EH (cell line): ENCODE measurements around the gene NSUN5.
A peak's percentile ranks its signal among the peaks of the same experiment; 100 is the strongest.
"Not testable (repeated sequence)": the region's sequence is repeated elsewhere in the genome, so short reads cannot be mapped to it uniquely, and the experiment has no call there.

Experiments
- DNase-seq: peaks from one replicate; pipeline ENCODE4 v3.0.0-alpha.2; 2015; ENCODE audit warnings: low read depth

The NSUN5 gene

GRCh38 chr7:73308665-73309214, at the start of gene NSUN5:
TSS of gene NSUN5 (minus strand) at chr7:73308826. CDS start at chr7:73308790, 36 bp downstream.
- peak; percentile 71 for DNase-seq

DNA sequence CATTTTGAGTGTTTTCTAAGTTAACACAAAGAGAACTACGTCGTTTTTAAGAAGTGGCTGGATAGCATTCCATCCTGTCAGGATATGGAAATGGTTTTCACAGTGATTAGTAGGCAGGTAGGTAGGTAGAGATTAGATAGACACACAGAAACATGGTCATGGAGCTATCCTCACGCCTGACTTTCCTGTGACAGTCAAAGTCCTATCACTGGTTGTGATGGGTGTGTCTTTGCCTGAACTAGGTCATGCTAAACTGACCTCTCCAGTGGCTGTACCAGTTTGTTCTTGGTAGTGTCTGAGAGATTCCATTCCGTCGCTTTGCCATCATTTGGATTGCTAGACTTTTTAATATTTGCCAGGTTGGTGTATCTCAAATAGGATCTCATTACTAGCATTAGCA, 47.5 kb upstream of the NSUN5 start:
- DNase-seq, result no peak

- no peak for DNase-seq
Measured at GRCh38 chr7:73354821-73355220, 46.2 kb upstream of the NSUN5 start.

DNA sequence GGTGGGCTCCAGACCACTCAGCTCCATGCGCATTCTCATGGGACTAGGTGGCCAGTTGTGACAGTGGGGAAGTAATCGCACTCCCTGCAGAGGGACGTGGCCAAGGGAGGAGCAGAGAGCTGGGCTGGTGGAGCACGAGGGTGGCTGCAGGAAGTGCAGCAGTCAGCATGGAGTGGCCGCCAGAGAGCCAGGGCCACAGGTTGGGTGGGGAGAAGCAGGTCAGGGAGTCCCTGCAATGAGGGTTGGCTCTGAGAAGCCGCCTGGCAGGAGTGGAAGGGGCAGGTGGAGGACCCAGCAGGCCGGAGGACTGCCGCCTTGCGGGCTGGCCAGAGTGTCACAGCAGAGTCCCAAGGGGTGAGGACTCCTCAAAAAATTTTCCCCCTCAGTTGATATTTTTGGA, 45.6 kb upstream of the NSUN5 start:
- no peak for DNase-seq

DNA sequence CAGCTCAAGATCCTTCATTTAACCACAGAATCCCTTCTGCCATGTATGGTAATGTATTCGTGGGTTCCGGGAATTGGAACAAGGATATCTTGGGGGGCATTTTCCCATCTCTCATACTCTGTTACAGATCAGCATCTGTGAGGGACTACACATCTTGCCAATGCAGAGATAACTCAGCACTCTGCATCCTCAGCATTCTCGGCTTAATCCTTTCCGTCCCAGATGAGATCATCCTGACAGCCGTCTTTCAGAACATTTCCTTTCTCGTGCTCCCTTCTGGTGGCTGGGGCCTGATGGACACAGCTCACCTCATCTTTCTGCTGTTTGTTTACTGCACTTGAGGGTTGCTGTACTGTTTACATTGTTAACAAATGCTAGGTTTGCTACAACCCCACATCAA, 44.6 kb upstream of the NSUN5 start:
- no peak for DNase-seq

- DNase-seq, result no peak
Measured at GRCh38 chr7:73352784-73353183, 44.2 kb upstream of the NSUN5 start.

- DNase-seq, result peak; percentile 4
Measured at GRCh38 chr7:73351447-73352167, 43.0 kb upstream of the NSUN5 start.

- no peak for DNase-seq
Measured at GRCh38 chr7:73350306-73351068, 41.9 kb upstream of the NSUN5 start.

DNA sequence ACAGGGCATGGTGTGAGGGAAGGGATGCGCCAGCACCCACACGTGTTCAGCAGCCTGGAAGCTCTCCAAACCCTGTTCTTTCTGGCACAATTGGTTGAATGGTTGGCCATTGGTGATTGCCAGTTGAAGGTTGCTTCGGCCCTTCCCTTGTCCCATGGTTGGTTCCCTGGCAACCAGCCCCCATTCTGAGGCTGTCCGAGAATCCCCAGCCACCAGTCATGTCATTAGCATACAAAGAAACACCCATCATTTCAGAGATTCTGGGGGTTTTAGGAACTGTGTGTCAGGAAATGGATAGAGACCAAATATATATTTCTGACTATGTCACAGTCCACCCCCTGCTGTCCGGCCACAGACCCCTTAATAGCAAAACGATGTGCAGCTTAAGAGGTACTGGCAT, 41.1 kb upstream of the NSUN5 start:
- no peak for DNase-seq

- DNase-seq, result no peak
Measured at GRCh38 chr7:73345951-73346350, 37.3 kb upstream of the NSUN5 start.

DNA sequence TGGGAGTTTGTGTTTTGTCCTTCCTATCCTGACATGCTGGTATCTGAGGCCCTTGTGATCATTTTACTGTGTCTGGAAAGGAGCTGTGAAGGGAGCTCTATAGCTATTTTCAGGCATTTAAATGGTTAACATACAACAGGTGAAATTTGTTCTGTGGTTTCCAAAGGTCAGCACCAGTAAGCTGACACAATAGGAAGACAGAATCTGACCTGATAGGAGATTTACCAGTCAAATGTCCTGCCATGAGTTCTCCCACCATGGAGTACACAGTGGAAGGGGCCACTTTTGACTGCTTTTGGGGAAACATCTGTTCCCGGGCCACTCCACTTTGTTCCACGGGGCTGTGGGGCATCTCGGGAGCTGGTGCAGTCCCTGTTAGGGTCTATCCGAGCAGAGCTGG, 36.9 kb upstream of the NSUN5 start:
- no peak for DNase-seq

- no peak for DNase-seq
Measured at GRCh38 chr7:73343671-73344380, 35.2 kb upstream of the NSUN5 start.

GRCh38 chr7:73342645-73343044, 34.0 kb upstream of the NSUN5 start:
- peak; percentile 75 for DNase-seq

DNA sequence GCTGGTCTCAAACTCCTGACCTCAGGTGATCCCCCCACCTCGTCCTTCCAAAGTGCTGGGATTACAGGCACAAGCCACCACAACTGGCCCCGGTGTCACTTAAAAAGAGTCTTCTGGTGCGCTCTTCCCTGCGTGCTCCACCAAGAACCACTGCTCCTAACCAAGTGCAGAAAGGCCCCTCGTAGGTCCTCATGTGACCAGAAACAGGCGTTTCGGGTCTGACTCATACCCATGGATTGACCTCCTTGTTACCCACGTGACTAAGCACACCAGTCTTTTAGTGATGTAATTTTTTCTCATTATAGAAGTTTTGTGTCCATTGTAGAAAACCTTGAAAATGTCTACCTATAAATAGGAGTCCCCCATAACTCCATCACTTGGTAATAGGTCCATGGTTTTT, 33.3 kb upstream of the NSUN5 start:
- DNase-seq, result peak; percentile 84

DNA sequence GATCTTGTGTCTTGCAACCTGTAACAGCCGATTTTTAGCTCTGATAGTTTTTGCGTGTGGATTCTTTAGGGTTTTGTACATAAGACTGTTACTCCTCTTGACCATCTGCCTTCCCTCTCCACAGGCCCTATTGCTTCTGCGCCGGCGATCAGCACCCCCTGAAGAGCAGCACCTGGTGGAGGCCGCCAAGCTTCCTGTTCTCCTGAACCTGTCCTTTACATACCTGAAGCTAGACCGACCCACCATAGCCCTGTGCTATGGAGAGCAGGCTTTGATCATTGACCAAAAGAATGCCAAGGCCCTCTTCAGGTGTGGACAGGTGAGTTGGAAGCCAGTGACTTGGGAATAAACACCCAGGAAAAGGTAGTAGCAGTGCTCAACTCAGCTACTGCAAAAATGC, 31.9 kb upstream of the NSUN5 start:
- DNase-seq, result no peak

- peak; percentile 22 for DNase-seq
Measured at GRCh38 chr7:73338321-73338720, 29.7 kb upstream of the NSUN5 start.

DNA sequence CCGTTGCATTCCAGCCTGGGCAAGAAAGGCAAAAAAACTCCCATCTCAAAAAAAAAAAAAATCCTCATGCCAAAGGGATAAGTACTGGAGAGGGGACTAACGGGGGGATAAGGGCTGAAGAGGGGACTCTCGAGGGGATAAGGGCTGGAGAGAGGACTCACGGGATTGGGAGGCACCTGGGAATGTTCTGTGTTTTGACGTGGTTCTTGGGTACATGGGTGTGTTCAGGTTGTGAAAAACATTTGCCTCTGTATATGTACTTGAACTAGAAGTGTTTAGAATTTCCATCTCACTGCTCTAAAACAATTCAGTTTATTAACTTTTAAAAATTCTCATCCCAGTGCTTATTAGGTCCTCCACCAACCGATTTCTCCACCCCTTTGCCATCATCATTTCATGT, 23.8 kb upstream of the NSUN5 start:
- DNase-seq, result no peak

DNA sequence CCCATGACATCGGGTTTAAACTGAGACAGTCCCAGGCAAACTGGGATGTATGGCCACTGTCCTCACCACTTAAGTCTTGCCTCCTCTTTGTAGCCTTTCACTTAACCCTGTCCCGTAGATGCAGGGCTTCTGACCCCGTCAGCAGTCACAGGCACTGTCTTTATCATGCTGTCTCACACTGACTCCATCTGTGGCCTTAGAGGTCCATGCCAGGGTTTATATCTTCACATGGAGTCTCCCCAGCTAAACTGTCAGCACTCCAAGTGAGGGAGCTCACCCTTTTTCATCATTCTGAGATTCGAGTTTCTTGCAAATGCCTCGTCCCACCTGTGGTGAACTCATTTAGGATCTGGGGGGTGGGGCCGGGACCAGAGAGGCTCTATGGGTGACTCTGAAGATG, 22.1 kb upstream of the NSUN5 start:
- no peak for DNase-seq

- peak; percentile 63 for DNase-seq
Measured at GRCh38 chr7:73329861-73330581, 21.4 kb upstream of the NSUN5 start.

DNA sequence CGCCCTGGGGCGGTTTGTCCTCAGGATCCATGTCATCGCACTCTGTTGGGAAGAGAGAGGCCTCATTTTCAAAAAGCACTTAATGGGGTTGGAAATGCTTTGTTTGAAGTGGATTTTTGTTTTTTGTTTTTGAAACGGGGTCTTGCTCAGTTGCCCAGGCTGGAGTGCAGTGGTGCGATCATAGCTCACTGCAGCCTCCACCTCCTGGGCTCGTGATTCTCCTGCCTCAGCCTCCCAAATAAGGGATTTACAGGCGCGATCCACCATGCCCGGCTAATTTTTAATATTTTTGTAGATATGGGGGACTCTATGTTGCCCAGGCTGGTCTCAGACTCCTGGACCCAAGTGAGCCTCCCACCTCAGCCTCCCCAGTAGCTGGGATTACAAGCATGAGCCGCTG, 20.1 kb upstream of the NSUN5 start:
- DNase-seq, result no peak

GRCh38 chr7:73327922-73328321, 19.3 kb upstream of the NSUN5 start, which contains the start of the genes FKBP6 and TRIM50:
TSS of gene FKBP6 (plus strand) at chr7:73328161. CDS start at chr7:73328429, 268 bp downstream.
TSS of gene TRIM50 (minus strand) at chr7:73328082. CDS start at chr7:73324787, 3,295 bp downstream.
- not testable (repeated sequence) for DNase-seq

GRCh38 chr7:73327449-73327848, 18.8 kb upstream of the NSUN5 start:
- DNase-seq, result not testable (repeated sequence)
